Fibroblast of mammary gland (primary cell): ENCODE measurements around the gene GRB14.

Experiments
- DNase-seq: peaks from one replicate; pipeline ENCODE4 v3.0.0-alpha.2; 2010; ENCODE audit warnings: low read depth
- H3K4me3 ChIP-seq: 2 replicates; pipeline ENCODE4 v1.5.1; 2011; ENCODE audit warnings: low read depth, mild to moderate bottlenecking, low read length, moderate library complexity; ENCODE audit not compliant: control insufficient read depth
- TF ChIP-seq, protein P1 (sequence below): conservative IDR thresholded peaks from 2 replicates; pipeline ENCODE4 v1.5.1; 2011; ENCODE audit warnings: low read depth, low read length, inconsistent platforms; ENCODE audit not compliant: control insufficient read depth, insufficient read depth

The GRB14 gene

DNA sequence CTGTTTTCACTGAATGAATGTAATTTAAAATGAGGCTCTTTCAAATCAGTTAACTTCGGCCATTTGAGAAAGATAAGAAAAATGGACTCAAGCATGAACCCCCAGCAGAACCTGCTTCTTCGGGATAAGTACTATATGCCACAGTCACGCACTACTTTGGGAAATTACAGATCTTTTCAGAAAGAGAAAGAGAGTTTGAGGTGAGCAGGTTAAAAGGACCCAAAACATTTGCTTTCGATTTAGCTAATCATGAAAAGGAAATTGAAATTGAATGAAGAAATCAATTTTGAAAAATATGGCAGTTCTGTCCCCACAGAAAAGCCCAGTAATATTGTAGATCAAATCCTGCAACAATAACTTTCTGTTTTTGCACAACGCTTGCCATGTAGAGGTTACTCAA, 156.9 kb downstream of the GRB14 start:
- no peak for DNase-seq
- no peak overlapping the region for H3K4me3 ChIP-seq
- TF ChIP-seq, protein P1, sequence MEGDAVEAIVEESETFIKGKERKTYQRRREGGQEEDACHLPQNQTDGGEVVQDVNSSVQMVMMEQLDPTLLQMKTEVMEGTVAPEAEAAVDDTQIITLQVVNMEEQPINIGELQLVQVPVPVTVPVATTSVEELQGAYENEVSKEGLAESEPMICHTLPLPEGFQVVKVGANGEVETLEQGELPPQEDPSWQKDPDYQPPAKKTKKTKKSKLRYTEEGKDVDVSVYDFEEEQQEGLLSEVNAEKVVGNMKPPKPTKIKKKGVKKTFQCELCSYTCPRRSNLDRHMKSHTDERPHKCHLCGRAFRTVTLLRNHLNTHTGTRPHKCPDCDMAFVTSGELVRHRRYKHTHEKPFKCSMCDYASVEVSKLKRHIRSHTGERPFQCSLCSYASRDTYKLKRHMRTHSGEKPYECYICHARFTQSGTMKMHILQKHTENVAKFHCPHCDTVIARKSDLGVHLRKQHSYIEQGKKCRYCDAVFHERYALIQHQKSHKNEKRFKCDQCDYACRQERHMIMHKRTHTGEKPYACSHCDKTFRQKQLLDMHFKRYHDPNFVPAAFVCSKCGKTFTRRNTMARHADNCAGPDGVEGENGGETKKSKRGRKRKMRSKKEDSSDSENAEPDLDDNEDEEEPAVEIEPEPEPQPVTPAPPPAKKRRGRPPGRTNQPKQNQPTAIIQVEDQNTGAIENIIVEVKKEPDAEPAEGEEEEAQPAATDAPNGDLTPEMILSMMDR, result no peak

DNA sequence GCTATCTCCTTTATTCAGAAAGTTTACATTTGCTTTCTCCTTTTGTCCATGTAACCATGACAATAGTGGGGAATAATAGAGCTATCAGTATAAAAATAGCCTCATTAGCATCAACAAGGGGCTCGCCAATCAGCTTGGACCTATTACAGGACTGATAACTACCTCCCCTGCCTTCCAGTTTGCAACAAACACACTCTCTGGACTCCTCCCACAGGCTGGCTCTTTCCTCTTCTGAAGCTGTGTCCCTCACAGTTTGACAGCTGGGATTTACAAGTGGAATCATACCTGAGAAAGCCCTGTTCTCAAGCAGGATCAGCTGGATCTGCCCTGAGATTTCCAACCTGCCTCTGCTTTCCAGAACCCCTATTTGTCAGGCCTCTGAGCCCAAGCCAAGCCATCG, 162.5 kb downstream of the GRB14 start:
- DNase-seq, result no peak
- TF ChIP-seq, protein P1, result no peak
- H3K4me3 ChIP-seq, result no peak overlapping the region

DNA sequence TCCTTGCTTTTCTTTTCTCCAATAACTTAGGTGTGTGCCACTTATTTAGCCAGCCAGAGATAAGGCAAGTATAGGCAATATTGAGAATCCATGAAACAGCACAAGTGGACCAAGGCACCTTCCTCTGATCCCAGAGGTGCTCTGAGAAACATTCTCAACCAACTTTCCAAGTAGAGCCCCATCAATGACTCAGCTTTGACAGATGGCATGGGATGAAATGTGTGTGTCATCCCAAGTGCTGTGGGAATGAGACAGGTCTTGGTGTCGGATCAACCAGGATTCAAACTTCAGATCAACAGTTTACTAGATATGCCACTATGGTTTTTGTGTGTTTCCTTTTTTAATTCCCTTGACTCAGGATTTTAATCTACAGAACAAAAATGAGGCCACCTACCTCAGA, 164.0 kb downstream of the GRB14 start:
- no peak overlapping the region for H3K4me3 ChIP-seq
- TF ChIP-seq, protein P1, result no peak
- no peak for DNase-seq

DNA sequence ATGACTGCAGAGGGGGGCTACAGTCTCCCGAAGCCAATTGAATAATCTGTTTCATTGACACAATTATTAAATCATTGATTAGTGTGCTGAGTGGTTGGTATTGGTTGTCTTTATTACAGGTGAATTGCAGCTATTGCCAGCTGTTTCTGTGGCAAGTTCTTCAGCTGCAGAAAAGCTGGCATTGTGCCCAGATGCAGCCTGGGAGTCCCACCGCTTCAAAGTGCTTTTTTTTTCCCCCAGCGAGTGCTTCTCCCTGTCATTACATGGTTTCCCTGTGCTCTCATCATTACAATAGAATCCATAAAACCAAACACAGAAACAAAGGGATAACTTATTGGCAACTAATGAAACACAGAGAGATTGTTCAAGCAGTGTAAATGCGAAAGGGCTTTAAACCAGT, 164.7 kb downstream of the GRB14 start:
- no peak for DNase-seq
- TF ChIP-seq, protein P1, result no peak
- no peak overlapping the region for H3K4me3 ChIP-seq

DNA sequence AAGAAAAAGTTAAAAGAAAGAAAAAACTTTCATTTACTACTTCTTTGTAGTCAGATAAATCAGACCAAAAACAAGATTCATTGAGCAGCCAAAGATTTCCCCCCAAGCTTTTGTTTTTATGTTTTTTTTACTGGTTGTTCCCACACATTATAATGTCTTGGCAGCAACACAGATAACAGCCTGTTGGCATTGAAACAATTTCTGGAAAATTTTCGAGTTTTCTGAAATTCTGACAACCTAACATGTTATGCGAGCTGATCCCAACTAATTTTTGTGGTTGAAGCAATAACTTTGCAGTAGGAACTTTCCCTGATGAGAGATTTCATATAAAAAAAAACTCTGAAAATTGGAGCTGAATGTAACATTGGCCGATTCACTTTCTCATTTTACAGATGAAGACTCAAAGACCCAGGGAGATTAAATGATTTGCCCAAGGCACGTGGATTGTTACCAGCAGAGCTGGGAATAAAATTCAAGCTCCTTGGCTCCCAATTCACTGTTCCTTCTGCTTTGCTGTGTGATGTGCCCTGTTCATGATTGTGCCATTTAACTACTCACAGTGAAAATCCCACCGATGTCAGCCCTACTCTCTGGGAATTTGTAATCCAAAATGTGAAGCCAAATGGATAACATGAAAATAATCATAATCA, 167.5 kb downstream of the GRB14 start:
- H3K4me3 ChIP-seq, result no peak overlapping the region
- TF ChIP-seq, protein P1, result no peak
- DNase-seq, result no peak

DNA sequence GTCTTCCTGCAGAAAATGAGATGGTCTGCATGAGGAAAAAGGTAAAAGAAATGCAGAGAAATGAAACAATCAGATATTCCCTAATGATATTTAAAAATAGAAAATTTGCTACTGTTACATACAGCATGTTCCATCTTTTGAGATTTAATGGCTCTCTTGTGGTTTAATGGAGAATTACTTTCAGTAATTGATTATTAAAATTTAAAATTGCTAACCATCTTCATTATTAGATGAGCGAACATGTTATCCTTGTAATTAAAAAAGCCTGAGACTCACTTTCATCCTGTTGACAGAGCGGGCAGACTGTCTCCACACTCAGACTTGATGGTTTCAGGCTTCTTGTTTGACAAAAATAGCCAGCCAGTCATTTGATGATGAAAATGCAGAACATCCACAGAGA, 171.0 kb downstream of the GRB14 start:
- no peak overlapping the region for H3K4me3 ChIP-seq
- no peak for DNase-seq
- TF ChIP-seq, protein P1, result no peak

DNA sequence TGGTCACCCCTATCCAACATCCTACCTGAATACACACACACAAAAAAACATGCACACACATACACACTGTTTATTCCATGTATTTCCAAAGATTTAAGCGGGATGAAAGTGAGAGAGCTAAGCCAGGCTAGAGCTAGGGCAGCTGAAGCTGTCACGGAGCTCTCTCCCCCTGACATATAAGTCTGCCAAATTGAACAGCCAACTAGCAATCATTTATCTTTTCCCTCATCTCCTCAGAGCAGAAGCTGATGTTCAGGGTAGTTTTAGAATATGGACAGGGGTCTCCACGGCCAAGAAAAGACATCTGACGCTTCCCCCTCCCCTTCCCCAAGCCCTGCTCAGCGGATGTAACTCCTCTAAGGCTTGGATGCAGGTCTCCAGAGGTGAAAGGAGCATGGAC, 171.6 kb downstream of the GRB14 start:
- DNase-seq, result no peak
- no peak overlapping the region for H3K4me3 ChIP-seq

More for the DNA sequence above, 171.6 kb downstream of the GRB14 start:
- TF ChIP-seq, protein P1, result no peak
